IPS-15b (cell line): ENCODE results near the gene COBL.

ENCODE experiments used
- H3K27me3 ChIP-seq: one replicate; pipeline ENCODE4 v1.6.1; 2013; ENCODE audit warnings: low read length; ENCODE audit not compliant: control insufficient read depth, insufficient read depth
- H3K36me3 ChIP-seq: one replicate; pipeline ENCODE4 v1.6.1; 2013; ENCODE audit warnings: low read length; ENCODE audit not compliant: control insufficient read depth, insufficient read depth
- H3K4me1 ChIP-seq: one replicate; pipeline ENCODE4 v1.6.1; 2013; ENCODE audit warnings: mild to moderate bottlenecking, low read length; ENCODE audit not compliant: control insufficient read depth, insufficient read depth
- H3K4me3 ChIP-seq: one replicate; pipeline ENCODE4 v1.5.1; 2013; ENCODE audit warnings: low read depth, low read length
- H3K9ac ChIP-seq: one replicate; pipeline ENCODE4 v1.6.1; 2013; ENCODE audit warnings: low read depth, mild to moderate bottlenecking, low read length
- H3K9me3 ChIP-seq: one replicate; pipeline ENCODE4 v1.6.1; 2013; ENCODE audit warnings: mild to moderate bottlenecking, low read length; ENCODE audit not compliant: control insufficient read depth, insufficient read depth

The COBL gene

GRCh38 chr7:51244053-51244452, 72.6 kb downstream of the COBL start:
- peaks cover 4% of the 10 kb centered on the region for H3K4me1 ChIP-seq
- H3K9ac ChIP-seq: no peak overlapping the region
- H3K4me3 ChIP-seq: no peak overlapping the region
- no peaks in the 10 kb centered on the region for H3K9me3 ChIP-seq
- H3K27me3 ChIP-seq: no peaks in the 10 kb centered on the region
- peaks cover 3% of the 10 kb centered on the region for H3K36me3 ChIP-seq

DNA sequence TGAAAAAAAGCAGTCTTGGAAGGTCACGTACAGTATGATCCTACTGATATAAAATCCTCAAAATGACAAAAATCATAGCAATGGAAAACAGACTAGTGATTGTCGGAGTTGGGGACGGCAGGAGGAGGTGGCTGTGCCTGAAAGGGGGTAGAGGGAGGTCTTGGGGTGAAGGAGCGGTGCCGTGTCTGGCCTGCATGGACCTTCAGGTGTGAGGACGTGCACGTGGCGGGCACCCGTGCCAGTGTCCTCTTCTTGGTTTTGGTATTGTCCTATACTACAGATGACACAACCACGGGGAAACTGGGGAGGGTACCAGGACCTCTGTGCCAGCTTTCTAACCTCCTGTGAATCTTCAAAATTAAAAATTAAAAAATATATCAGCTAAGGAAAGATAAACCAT, 73.0 kb downstream of the COBL start:
- no peak overlapping the region for H3K4me3 ChIP-seq
- H3K27me3 ChIP-seq: no peaks in the 10 kb centered on the region
- no peak overlapping the region for H3K9ac ChIP-seq
- peaks cover 3% of the 10 kb centered on the region for H3K36me3 ChIP-seq
- no peaks in the 10 kb centered on the region for H3K9me3 ChIP-seq
- H3K4me1 ChIP-seq: peaks cover 6% of the 10 kb centered on the region

GRCh38 chr7:51242881-51243518, 73.6 kb downstream of the COBL start:
- H3K4me1 ChIP-seq: peaks cover 6% of the 10 kb centered on the region
- H3K4me3 ChIP-seq: no peak overlapping the region
- no peaks in the 10 kb centered on the region for H3K9me3 ChIP-seq
- no peaks in the 10 kb centered on the region for H3K27me3 ChIP-seq
- no peak overlapping the region for H3K9ac ChIP-seq
- H3K36me3 ChIP-seq: peaks cover 3% of the 10 kb centered on the region

GRCh38 chr7:51242007-51242691, 74.5 kb downstream of the COBL start:
- Histone ChIP-seq H3K4me1 (peaks cover 6% of the 10 kb centered on the region), H3K4me3 (no peak overlapping the region), H3K9me3 (no peaks in the 10 kb centered on the region), H3K9ac (no peak overlapping the region), H3K36me3 (peaks cover 3% of the 10 kb centered on the region), H3K27me3 (no peaks in the 10 kb centered on the region)

DNA sequence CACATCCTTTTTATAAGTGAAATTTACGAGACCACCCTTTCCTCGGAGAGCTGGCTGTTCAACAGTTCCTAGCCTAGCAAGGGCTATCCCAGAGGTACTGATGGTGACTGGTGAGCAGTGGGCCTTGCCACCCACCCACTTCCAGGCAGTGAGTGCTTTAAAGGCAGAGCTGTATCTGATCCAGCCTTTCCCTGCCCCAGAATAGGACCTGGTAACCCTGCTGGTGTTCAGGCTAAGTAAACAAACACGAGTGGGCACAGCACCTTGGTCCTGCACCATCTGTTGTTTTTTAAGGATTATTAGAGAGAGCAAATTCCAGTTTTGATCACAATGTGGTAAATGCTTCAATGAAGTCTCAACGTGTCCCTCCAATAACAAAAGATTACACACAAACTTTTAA, 75.7 kb downstream of the COBL start:
- Histone ChIP-seq H3K36me3 (peaks cover 3% of the 10 kb centered on the region), H3K27me3 (no peaks in the 10 kb centered on the region), H3K9me3 (no peaks in the 10 kb centered on the region), H3K4me3 (no peak overlapping the region), H3K9ac (no peak overlapping the region), H3K4me1 (peaks cover 7% of the 10 kb centered on the region)

DNA sequence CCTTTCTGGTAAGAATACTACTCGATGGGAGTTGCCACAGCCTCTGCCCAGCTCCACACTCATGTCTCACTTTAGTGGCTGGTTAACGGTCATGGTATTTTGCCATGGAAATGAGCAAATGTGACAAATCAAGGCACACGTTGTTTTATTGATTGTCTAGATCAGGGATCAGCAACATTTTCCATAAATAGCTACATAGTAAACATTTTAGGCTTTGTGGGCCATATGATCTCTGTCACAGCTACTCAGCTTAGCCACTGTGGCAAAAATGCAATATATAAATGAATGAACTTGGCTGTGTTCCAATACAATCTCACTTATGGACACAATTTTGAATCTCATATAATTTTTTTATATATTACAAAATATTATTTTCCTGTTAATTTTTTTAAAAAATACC, 76.9 kb downstream of the COBL start:
- Histone ChIP-seq H3K27me3 (no peaks in the 10 kb centered on the region), H3K36me3 (peaks cover 3% of the 10 kb centered on the region), H3K4me3 (no peak overlapping the region), H3K9ac (no peak overlapping the region), H3K9me3 (no peaks in the 10 kb centered on the region), H3K4me1 (peaks cover 8% of the 10 kb centered on the region)

GRCh38 chr7:51238981-51239495, 77.6 kb downstream of the COBL start:
- Histone ChIP-seq H3K4me1 (peaks cover 8% of the 10 kb centered on the region), H3K9ac (no peak overlapping the region), H3K4me3 (no peak overlapping the region), H3K36me3 (peaks cover 3% of the 10 kb centered on the region), H3K27me3 (no peaks in the 10 kb centered on the region), H3K9me3 (no peaks in the 10 kb centered on the region)

DNA sequence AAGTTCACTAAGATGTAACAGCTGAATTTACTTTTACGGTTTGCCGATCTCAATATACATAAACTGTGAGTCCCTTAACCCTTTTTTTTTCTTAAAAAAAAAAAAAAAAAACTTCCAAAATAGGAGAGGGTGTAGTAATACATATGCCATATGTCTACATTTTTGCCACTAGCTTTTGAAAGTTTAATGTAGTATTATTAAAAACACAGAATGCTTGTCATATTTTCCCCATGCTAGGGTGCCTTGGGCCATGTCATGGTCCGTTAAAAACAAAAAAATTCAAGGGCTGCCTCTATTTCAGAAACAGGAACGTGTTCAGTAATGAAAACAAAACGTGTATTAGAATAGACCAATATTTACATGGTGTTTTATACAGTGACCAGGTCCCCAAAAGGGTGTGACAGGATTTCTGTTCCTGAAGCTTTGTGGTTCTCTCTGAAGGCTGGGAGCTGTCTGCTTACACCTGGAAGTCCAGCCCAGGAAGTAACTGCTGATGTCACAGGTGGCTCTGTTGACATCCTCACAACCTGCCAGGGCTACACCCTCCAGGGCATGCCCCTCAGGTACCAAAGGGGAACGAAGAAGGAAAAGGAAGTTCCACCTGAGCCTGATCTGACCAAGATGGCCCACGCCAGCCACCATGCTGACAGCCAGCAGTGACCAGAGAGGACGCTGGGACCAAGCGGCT, 79.0 kb downstream of the COBL start:
- H3K4me1 ChIP-seq: peaks cover 8% of the 10 kb centered on the region
- no peak overlapping the region for H3K4me3 ChIP-seq
- no peaks in the 10 kb centered on the region for H3K36me3 ChIP-seq
- no peak overlapping the region for H3K9ac ChIP-seq
- no peaks in the 10 kb centered on the region for H3K9me3 ChIP-seq
- H3K27me3 ChIP-seq: no peaks in the 10 kb centered on the region

GRCh38 chr7:51236470-51237132, 80.0 kb downstream of the COBL start:
- Histone ChIP-seq H3K4me3 (no peak overlapping the region), H3K36me3 (no peaks in the 10 kb centered on the region), H3K9me3 (no peaks in the 10 kb centered on the region), H3K27me3 (no peaks in the 10 kb centered on the region), H3K9ac (no peak overlapping the region), H3K4me1 (peaks cover 8% of the 10 kb centered on the region)

- no peaks in the 10 kb centered on the region for H3K36me3 ChIP-seq
- H3K4me3 ChIP-seq: no peak overlapping the region
- no peak overlapping the region for H3K9ac ChIP-seq
- peaks cover 8% of the 10 kb centered on the region for H3K4me1 ChIP-seq
- H3K9me3 ChIP-seq: no peaks in the 10 kb centered on the region
- no peaks in the 10 kb centered on the region for H3K27me3 ChIP-seq
These were observed 80.9 kb downstream of the COBL start for GRCh38 chr7:51235593-51236313.

GRCh38 chr7:51234609-51235308, 81.8 kb downstream of the COBL start:
- no peaks in the 10 kb centered on the region for H3K27me3 ChIP-seq
- H3K4me1 ChIP-seq: peaks cover 8% of the 10 kb centered on the region

More at GRCh38 chr7:51234609-51235308, 81.8 kb downstream of the COBL start:
- no peak overlapping the region for H3K4me3 ChIP-seq
- H3K9ac ChIP-seq: no peak overlapping the region
- no peaks in the 10 kb centered on the region for H3K9me3 ChIP-seq
- H3K36me3 ChIP-seq: no peaks in the 10 kb centered on the region
